ENCODE measurements around the gene NAP1L1. TPM values are rescaled to one million over a fixed set of nuclear protein-coding genes. Genes with fewer than 3 reads are reported as not detected.

Gene NAP1L1
- total RNA-seq, 1 donor from 2014 or later, result 435 TPM

GRCh38 chr12:76041406-76041805 lies 43.1 kb downstream of the NAP1L1 start:
- DNase-seq (ENCODE audit: low spot score), result no peak

GRCh38 chr12:76040461-76040860 lies 44.0 kb downstream of the NAP1L1 start:
- DNase-seq (ENCODE audit: low spot score), result no peak

DNA sequence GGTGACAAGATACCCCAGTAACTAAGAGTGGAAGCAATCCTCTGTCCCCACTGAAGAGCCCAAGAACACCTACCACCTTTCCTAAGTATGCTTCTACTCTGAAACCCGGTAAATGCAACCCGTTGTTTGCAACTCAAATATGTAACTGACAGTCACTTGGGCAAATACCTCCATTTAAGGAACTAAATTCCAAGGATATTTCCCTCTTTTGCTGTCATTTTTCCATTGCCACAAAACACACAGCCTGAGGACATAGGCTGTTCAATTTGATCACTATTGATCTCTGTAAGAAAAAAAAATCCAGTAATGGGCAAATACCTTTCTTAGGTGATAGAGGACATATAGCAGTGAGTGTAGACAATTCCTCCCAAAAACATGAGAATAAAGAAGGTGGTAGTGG lies 46.3 kb downstream of the NAP1L1 start:
- DNase-seq (ENCODE audit: low spot score), result no peak

GRCh38 chr12:76037130-76038103 lies 47.1 kb downstream of the NAP1L1 start:
- DNase-seq (ENCODE audit: low spot score), result no peak

GRCh38 chr12:76035045-76035444 lies 49.4 kb downstream of the NAP1L1 start:
- DNase-seq (ENCODE audit: low spot score), result no peak

- no peak for DNase-seq (ENCODE audit: low spot score)
Observed at GRCh38 chr12:76033081-76034011, 51.1 kb downstream of the NAP1L1 start.

DNA sequence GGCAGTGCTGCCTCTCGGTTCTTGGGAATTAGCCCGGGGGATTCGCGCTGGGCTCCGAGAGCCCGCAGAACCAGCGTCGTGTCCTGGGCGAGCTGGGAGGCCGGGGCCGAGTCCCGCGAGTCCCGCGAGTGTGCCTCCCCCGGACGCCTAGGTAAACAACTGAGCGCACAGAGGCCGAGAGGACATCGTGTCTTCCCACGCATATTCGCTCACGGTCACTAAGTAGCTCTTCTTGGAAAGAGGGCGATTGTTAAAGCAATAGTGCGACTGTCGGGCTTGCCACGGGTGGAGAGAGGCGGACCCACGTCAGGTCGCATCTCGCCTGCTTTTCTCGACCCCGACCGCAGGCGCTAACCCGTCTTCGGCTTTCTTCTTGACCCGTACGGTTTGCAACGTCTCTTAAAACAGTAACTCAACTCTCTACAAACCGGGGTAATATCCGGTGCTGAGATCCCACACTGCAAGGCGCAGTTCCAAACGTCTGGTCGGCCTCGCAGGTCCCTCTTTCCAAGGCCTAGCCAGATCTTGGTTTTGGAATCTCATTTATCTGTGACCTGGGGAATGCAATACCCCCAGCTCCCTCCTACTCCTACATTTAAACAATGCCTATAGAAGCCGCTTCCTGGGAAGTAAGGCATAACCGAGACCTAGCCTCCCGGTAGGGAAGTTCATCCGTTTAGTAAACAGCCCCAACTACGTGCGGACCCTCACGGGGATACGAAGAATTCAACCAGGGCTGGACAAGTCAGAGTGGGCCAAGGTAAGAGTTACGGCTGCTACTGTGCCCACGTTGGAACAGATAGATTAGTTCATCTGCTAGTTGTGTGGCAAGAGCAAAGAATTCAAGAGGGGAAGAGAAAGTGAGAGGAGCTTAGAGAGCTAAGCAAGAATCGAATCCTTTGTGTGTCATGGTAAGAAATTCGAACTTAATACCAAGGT lies 52.2 kb downstream of the NAP1L1 start:
- no peak for DNase-seq (ENCODE audit: low spot score)

DNA sequence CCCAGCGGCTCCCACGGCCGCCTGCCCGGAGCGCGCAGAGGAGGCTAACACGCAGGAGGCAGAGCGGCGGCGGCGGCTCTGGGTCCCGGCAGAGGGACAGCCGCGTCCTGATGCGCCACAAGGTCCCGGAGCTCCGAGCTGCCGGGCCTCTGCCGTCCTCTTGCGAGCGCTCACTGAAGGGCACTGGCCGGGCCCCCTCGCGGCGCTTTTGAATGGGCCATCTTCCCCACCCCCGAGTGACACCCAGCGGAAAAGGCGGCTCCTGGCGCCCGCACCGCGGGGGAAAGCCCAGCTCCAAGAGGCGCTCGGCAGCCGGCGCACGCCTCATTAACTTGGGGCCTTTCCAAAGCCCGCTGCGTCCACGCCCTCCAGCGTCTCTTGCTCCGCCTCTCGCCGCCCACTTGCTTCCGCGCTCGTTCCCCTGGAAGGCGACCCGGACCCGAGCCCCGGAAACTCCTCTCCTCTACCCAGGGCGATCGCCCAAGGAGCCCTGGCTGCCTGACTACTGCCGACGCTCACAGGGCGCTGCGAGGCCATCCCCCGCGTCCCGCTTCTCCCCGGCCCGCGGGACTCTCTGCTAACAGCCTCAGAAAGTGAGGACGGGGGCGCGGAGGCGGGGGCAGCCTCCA lies 53.0 kb downstream of the NAP1L1 start, which contains the start of gene PHLDA1:
TSS of gene PHLDA1 (minus strand) at position 363 of the 629 bp plus-strand sequence.
- DNase-seq (ENCODE audit: low spot score), result peak; percentile 97

DNA sequence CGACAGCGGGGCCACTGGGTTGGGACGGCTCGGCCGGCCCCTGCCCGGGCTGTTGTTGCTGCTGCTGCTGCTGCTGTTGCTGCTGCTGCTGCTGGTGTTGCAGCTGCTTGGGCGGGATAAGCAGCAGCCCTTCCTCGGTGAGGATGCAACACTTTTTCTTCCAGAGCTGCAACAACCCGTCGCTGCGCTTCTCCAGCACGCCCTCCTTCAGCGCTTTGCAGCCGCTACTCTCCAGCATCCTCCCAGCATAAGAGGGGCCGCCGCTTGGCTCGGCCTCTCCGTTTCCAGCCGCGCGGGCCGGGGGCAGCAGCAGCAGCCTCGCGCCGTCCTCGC lies 53.4 kb downstream of the NAP1L1 start:
- no peak for DNase-seq (ENCODE audit: low spot score)

- no peak for DNase-seq (ENCODE audit: low spot score)
Observed at GRCh38 chr12:76030341-76031080, 54.0 kb downstream of the NAP1L1 start.

GRCh38 chr12:76029982-76030340 lies 54.5 kb downstream of the NAP1L1 start:
- no peak for DNase-seq (ENCODE audit: low spot score)

- no peak for DNase-seq (ENCODE audit: low spot score)
Observed at GRCh38 chr12:76028571-76029277, 55.8 kb downstream of the NAP1L1 start.

DNA sequence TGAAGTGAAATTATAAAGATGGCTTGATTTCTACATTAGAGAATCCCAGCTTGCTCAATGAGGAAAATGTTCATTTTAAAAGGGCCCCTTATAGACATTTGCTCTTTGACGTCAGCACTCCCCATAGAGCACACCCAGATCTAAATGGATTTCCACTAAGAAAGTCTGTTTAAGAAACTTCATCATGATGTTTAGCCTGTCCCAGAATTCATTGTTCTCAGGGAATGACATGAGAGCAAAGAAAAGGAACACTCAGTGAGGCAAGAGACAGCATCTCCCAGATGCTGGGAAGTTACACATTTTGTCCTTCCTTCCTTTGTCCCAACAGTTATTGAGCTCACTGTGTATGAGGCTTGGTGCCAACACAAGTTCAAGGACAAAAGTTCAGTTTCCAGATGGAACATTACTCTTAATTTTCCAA lies 57.8 kb downstream of the NAP1L1 start:
- DNase-seq (ENCODE audit: low spot score), result no peak

- no peak for DNase-seq (ENCODE audit: low spot score)
Observed at GRCh38 chr12:76025601-76026575, 58.6 kb downstream of the NAP1L1 start.

DNA sequence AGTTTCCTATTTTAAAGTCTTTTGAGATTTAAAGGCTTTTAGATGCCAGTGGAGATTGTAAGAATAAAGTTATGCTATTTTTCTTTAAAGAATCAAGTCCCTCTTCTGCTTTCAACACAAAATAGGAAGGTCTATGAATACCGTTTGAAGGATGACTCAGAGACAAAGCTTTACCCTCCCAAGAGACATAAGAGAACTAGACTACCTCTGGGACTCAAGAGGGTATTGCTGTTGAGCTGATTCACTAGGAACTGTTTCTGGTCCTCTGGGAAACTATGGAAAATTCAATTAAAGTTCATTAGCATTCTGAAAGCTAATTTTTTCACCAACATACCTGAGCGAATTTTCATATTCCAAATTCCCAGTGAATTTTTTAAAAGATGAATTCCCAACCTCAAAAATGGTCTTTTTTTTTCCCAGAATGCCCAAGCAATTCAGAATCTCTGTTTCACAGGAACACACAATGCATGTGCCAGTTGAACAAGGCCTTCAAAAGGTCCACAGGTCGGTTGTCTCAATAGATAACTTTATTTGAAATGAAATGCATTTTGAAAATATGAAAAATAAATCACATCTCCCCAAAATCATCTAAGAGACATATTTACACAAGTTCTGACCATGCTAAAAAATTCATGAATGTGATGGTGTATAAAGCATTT lies 59.4 kb downstream of the NAP1L1 start:
- no peak for DNase-seq (ENCODE audit: low spot score)

- DNase-seq (ENCODE audit: low spot score), result no peak
Observed at GRCh38 chr12:76024102-76024781, 60.2 kb downstream of the NAP1L1 start.

Data from mesenteric fat pad (tissue), 1 donor.